Nephron progenitor cell (in vitro differentiated cells): Measurements from ENCODE around the gene REEP3.

Source experiments
- DNase-seq: peaks from one replicate; pipeline ENCODE4 v3.0.0; 2021
- H3K27ac Mint-ChIP-seq: 2 replicates; pipeline ENCODE4 v1.8.0; 2021; ENCODE audit warnings: mild to moderate bottlenecking, moderate library complexity, mixed read lengths
- H3K27me3 Mint-ChIP-seq: 2 replicates; pipeline ENCODE4 v1.8.0; 2021; ENCODE audit warnings: mild to moderate bottlenecking, low read depth, mixed read lengths; ENCODE audit not compliant: poor library complexity
- H3K36me3 Mint-ChIP-seq: 2 replicates; pipeline ENCODE4 v1.8.0; 2021; ENCODE audit warnings: low read depth, mixed read lengths
- H3K4me1 Mint-ChIP-seq: 2 replicates; pipeline ENCODE4 v1.8.0; 2021; ENCODE audit warnings: mixed read lengths
- H3K4me3 Mint-ChIP-seq: 2 replicates; pipeline ENCODE4 v1.8.0; 2021; ENCODE audit warnings: mild to moderate bottlenecking, moderate library complexity, mixed read lengths
- H3K9me3 Mint-ChIP-seq: 2 replicates; pipeline ENCODE4 v1.8.0; 2021; ENCODE audit warnings: mild to moderate bottlenecking, moderate library complexity, mixed read lengths
- CTCF ChIP-seq: fragments of 200-600 bp; sonication (generic); IDR thresholded peaks from 2 replicates; pipeline ENCODE4 v1.5.0; 2021; ENCODE audit warnings: antibody characterized with exemption

REEP3 gene

GRCh38 chr10:63522995-63523394, 1.8 kb downstream of the REEP3 start:
- peaks cover 40% of the 10 kb centered on the region for H3K4me1 Mint-ChIP-seq
- DNase-seq = no peak
- H3K27me3 Mint-ChIP-seq = peaks cover 3% of the 10 kb centered on the region
- H3K9me3 Mint-ChIP-seq = peaks cover 30% of the 10 kb centered on the region
- H3K27ac Mint-ChIP-seq = peak overlapping the region; percentile 99
- TF ChIP-seq CTCF = no peak
- peak overlapping the region; percentile 89 for H3K4me3 Mint-ChIP-seq
- H3K36me3 Mint-ChIP-seq = peaks cover 34% of the 10 kb centered on the region

GRCh38 chr10:63525021-63525420, 3.8 kb downstream of the REEP3 start:
- Mint-ChIP-seq H3K27ac (no peak overlapping the region), H3K36me3 (peaks cover 28% of the 10 kb centered on the region), H3K4me1 (peaks cover 35% of the 10 kb centered on the region), H3K9me3 (peaks cover 19% of the 10 kb centered on the region), H3K27me3 (peaks cover 3% of the 10 kb centered on the region), H3K4me3 (no peak overlapping the region)
- TF ChIP-seq CTCF = no peak
- DNase-seq = no peak

- Mint-ChIP-seq H3K4me1 (peaks cover 31% of the 10 kb centered on the region), H3K4me3 (no peak overlapping the region), H3K36me3 (peaks cover 19% of the 10 kb centered on the region), H3K27me3 (peaks cover 3% of the 10 kb centered on the region), H3K9me3 (peaks cover 9% of the 10 kb centered on the region), H3K27ac (no peak overlapping the region)
- DNase-seq = no peak
- no peak for TF ChIP-seq CTCF
Observed at GRCh38 chr10:63527401-63527800, 6.2 kb downstream of the REEP3 start.

- H3K4me3 Mint-ChIP-seq = no peak overlapping the region
- peak overlapping the region; percentile 1 for H3K27ac Mint-ChIP-seq
- H3K9me3 Mint-ChIP-seq = peaks cover 9% of the 10 kb centered on the region
- TF ChIP-seq CTCF = no peak
- no peak for DNase-seq
- peaks cover 3% of the 10 kb centered on the region for H3K27me3 Mint-ChIP-seq
- peaks cover 23% of the 10 kb centered on the region for H3K4me1 Mint-ChIP-seq
- peaks cover 19% of the 10 kb centered on the region for H3K36me3 Mint-ChIP-seq
Observed at GRCh38 chr10:63528084-63528744, 7.0 kb downstream of the REEP3 start.

GRCh38 chr10:63530409-63530808, 9.2 kb downstream of the REEP3 start:
- peaks cover 19% of the 10 kb centered on the region for H3K36me3 Mint-ChIP-seq
- no peak for DNase-seq
- H3K27ac Mint-ChIP-seq = no peak overlapping the region
- no peak overlapping the region for H3K4me3 Mint-ChIP-seq
- TF ChIP-seq CTCF = no peak
- H3K4me1 Mint-ChIP-seq = peaks cover 9% of the 10 kb centered on the region
- H3K9me3 Mint-ChIP-seq = peaks cover 9% of the 10 kb centered on the region
- H3K27me3 Mint-ChIP-seq = no peaks in the 10 kb centered on the region

GRCh38 chr10:63534723-63535122, 13.5 kb downstream of the REEP3 start:
- no peak for TF ChIP-seq CTCF
- DNase-seq = no peak
- no peaks in the 10 kb centered on the region for H3K4me1 Mint-ChIP-seq
- no peak overlapping the region for H3K27ac Mint-ChIP-seq
- H3K27me3 Mint-ChIP-seq = no peaks in the 10 kb centered on the region
- H3K36me3 Mint-ChIP-seq = no peaks in the 10 kb centered on the region
- no peaks in the 10 kb centered on the region for H3K9me3 Mint-ChIP-seq
- no peak overlapping the region for H3K4me3 Mint-ChIP-seq
